Measurements from ENCODE around the gene BAAT.

Gene BAAT

DNA sequence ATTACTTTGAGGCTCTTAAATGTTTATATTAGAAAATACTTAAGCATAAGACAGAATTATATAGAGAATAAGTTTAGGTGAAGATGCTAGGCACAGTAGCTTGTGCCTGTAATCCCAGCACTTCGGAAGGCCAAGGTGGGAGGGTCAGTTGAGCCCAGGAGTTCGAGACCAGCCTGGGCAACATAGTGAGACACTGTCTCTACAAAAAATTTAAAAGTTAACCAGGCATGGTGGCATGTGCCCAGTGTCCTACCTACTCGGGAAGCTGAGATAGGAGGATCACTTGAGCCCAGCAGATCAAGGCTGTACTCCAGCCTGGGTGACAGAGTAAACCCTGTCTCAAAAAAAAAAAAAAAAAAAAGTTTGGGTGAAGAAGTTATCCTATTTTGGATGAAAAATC is 61.7 kb downstream of the BAAT start:
- peaks cover 2% of the 10 kb centered on the region; the same call in 1 of the 2 replicates for H3K27me3 ChIP-seq
- no peaks in the 10 kb centered on the region for H3K4me1 ChIP-seq
- no peaks in the 10 kb centered on the region for H3K9me3 ChIP-seq
- no peaks in the 10 kb centered on the region for H3K36me3 ChIP-seq
- TF ChIP-seq, protein P1, sequence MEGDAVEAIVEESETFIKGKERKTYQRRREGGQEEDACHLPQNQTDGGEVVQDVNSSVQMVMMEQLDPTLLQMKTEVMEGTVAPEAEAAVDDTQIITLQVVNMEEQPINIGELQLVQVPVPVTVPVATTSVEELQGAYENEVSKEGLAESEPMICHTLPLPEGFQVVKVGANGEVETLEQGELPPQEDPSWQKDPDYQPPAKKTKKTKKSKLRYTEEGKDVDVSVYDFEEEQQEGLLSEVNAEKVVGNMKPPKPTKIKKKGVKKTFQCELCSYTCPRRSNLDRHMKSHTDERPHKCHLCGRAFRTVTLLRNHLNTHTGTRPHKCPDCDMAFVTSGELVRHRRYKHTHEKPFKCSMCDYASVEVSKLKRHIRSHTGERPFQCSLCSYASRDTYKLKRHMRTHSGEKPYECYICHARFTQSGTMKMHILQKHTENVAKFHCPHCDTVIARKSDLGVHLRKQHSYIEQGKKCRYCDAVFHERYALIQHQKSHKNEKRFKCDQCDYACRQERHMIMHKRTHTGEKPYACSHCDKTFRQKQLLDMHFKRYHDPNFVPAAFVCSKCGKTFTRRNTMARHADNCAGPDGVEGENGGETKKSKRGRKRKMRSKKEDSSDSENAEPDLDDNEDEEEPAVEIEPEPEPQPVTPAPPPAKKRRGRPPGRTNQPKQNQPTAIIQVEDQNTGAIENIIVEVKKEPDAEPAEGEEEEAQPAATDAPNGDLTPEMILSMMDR (IDR thresholded peaks at IDR 0.05; ENCODE audit: low read depth, low read length), result no peak
- no peak overlapping the region for H3K4me3 ChIP-seq (ENCODE audit: low read depth, low read length)
- DNase-seq, result no peak

DNA sequence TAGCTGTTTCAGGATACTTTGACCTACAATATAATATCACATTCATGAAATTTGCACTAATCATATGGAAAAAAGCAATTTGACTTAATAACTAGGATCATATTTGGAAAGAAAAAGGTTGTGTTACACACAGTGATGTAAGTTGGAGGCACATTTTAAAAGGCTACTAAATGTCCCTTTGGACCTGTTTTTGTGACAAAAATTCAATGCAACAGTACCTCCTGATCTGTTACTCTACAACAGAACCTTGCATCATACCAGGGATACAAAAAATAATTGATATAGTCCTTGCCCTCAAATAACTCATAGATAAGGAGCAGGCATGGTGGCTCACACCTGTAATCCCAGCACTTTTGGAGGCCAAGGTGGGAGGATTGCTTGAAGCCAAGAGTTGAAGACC is 67.1 kb downstream of the BAAT start:
- H3K36me3 ChIP-seq, result no peaks in the 10 kb centered on the region
- H3K4me1 ChIP-seq, result no peaks in the 10 kb centered on the region
- TF ChIP-seq, protein P1 (IDR thresholded peaks at IDR 0.05; ENCODE audit: low read depth, low read length), result no peak
- no peaks in the 10 kb centered on the region for H3K27me3 ChIP-seq
- H3K9me3 ChIP-seq, result no peaks in the 10 kb centered on the region
- no peak for DNase-seq
- no peak overlapping the region for H3K4me3 ChIP-seq (ENCODE audit: low read depth, low read length)

DNA sequence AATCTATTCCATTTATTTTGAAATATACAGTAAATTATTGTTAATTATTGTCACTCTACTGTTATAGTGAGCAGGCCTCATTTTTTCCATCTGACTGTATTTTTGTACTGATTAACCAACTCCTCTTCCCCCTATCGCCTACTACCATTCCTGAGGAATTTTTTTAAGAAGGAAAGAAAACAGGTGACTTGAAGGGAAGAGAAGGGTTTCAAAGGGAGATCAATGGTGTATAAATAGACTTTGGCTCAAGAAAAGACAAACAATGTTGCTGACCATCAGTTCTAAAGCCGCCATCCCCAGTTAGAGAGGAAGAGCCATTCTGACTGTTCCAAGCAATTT is 69.7 kb downstream of the BAAT start:
- no peak overlapping the region for H3K4me3 ChIP-seq (ENCODE audit: low read depth, low read length)
- no peaks in the 10 kb centered on the region for H3K9me3 ChIP-seq
- H3K4me1 ChIP-seq, result no peaks in the 10 kb centered on the region
- no peak for DNase-seq
- H3K27me3 ChIP-seq, result no peaks in the 10 kb centered on the region
- no peaks in the 10 kb centered on the region for H3K36me3 ChIP-seq
- TF ChIP-seq, protein P1 (IDR thresholded peaks at IDR 0.05; ENCODE audit: low read depth, low read length), result no peak

DNA sequence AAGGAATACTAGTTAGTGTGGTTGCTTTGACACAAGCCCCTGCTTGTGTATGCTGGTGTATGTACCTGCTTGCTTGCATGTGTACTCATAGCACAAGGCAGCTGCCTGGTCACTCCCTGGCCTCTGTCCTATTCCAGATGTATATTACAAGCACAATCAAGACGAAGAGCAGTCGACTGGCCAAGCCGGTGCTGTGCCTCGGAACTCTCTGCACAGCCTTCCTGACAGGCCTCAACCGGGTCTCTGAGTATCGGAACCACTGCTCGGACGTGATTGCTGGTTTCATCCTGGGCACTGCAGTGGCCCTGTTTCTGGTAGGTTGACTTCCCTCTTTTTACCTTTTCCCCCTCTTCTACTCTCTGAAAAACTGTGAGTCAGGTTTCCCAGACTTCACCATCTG is 72.1 kb downstream of the BAAT start:
- Histone ChIP-seq H3K4me1 (no peaks in the 10 kb centered on the region), H3K4me3 (ENCODE audit: low read depth, low read length) (no peak overlapping the region), H3K9me3 (no peaks in the 10 kb centered on the region), H3K36me3 (no peaks in the 10 kb centered on the region), H3K27me3 (peaks cover 3% of the 10 kb centered on the region; the same call in 1 of the 2 replicates)
- DNase-seq, result no peak
- TF ChIP-seq, protein P1 (IDR thresholded peaks at IDR 0.05; ENCODE audit: low read depth, low read length), result no peak

DNA sequence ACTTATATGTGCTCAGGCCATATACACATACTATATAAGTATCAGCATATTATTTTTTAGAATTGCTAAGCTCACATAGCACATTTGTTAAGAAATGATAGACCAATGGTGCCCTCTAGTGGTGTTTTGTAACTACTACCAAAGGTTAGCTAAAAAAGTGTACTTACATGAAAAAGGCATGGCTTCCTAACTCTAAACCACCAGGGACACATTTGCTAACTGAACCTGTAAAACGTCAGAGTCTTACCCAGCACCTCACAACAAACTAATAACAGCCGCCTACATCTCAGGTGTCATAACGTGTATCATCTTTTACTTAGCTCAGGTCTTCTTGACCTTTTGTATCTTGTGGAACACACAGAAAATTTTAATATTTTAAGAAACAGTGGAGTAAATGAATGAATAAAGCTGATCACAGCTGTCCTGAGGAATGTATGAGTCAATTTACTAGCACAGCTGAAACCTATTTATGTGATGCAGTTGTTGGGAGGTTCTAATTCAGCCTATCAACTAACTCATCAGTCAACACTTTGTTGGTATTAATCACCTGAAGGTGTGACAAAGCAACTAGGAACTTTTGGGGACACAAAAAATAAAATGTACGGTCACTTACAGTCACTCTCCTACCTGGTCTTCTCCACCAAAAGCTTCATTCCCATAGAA is 72.9 kb downstream of the BAAT start:
- TF ChIP-seq, protein P1 (IDR thresholded peaks at IDR 0.05; ENCODE audit: low read depth, low read length), result peak; percentile 72
- H3K4me3 ChIP-seq (ENCODE audit: low read depth, low read length), result no peak overlapping the region
- no peaks in the 10 kb centered on the region for H3K36me3 ChIP-seq
- H3K9me3 ChIP-seq, result no peaks in the 10 kb centered on the region
- peak; percentile 31 for DNase-seq
- peaks cover 3% of the 10 kb centered on the region; the same call in 1 of the 2 replicates for H3K27me3 ChIP-seq
- no peaks in the 10 kb centered on the region for H3K4me1 ChIP-seq

DNA sequence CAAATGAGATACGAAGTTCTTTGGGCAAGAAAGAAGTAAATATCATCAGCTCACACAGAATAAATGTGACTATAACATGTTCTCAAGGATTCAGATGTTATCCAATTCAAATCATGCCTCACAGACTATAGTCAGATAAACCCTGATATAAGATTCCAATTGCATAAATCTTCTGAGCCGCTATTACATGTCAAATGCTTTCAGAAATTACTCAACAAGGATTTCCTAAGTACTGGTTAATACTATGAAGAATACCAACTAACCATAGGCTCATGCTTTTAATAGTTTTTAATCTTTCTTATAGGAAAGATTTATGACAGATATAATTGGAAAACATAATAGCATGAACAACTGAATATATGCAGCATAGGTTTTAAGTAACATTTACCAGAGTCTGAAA is 73.6 kb downstream of the BAAT start:
- H3K36me3 ChIP-seq, result no peaks in the 10 kb centered on the region
- H3K4me1 ChIP-seq, result no peaks in the 10 kb centered on the region
- DNase-seq, result no peak
- H3K27me3 ChIP-seq, result peaks cover 3% of the 10 kb centered on the region; the same call in 1 of the 2 replicates
- TF ChIP-seq, protein P1 (IDR thresholded peaks at IDR 0.05; ENCODE audit: low read depth, low read length), result no peak
- no peaks in the 10 kb centered on the region for H3K9me3 ChIP-seq
- H3K4me3 ChIP-seq (ENCODE audit: low read depth, low read length), result no peak overlapping the region

Data from BE2C (cell line).